VCaP (cell line): ENCODE measurements around the gene CRYGA.

Experiments used
- H3K27ac ChIP-seq: fragments of 450-650 bp; 2 replicates; pipeline ENCODE4 v1.5.1; 2017
- CTCF ChIP-seq: fragments of 450-650 bp; conservative IDR thresholded peaks from 2 replicates; pipeline ENCODE4 v1.5.1; 2017; ENCODE audit warnings: mild to moderate bottlenecking, moderate library complexity

The CRYGA gene

GRCh38 chr2:208179028-208179609 is 15.7 kb upstream of the CRYGA start:
- no peak overlapping the region for H3K27ac ChIP-seq
- TF ChIP-seq CTCF, result no peak

GRCh38 chr2:208175840-208176153 is 12.4 kb upstream of the CRYGA start:
- TF ChIP-seq CTCF, result no peak
- H3K27ac ChIP-seq, result peak overlapping the region; percentile 24; the same call in 1 of the 2 replicates

GRCh38 chr2:208175069-208175839 is 11.9 kb upstream of the CRYGA start:
- H3K27ac ChIP-seq, result peak overlapping the region; percentile 24; the same call in 1 of the 2 replicates
- peak; percentile 94 for TF ChIP-seq CTCF

- TF ChIP-seq CTCF, result no peak
- H3K27ac ChIP-seq, result no peak overlapping the region
Observed at GRCh38 chr2:208174144-208174543, 10.8 kb upstream of the CRYGA start.

- no peak overlapping the region for H3K27ac ChIP-seq
- no peak for TF ChIP-seq CTCF
Observed at GRCh38 chr2:208172125-208172524, 8.7 kb upstream of the CRYGA start.

GRCh38 chr2:208164951-208165755 is 1.8 kb upstream of the CRYGA start:
- TF ChIP-seq CTCF, result no peak
- no peak overlapping the region for H3K27ac ChIP-seq

GRCh38 chr2:208156439-208156838 is 7.0 kb downstream of the CRYGA start:
- no peak overlapping the region for H3K27ac ChIP-seq
- no peak for TF ChIP-seq CTCF
